GM19467 (cell line): ENCODE data around the gene RBFOX2.
"Not testable (repeated sequence)": the region's sequence is repeated elsewhere in the genome, so short reads cannot be mapped to it uniquely, and the experiment has no call there.

Source experiments
- ATAC-seq: cut with Tn5 transposase; IDR thresholded peaks from one replicate; pipeline ENCODE4 v1.9.1; 2021; ENCODE audit warnings: mild to moderate bottlenecking, moderate library complexity; ENCODE audit not compliant: unreplicated experiment

The RBFOX2 gene

DNA sequence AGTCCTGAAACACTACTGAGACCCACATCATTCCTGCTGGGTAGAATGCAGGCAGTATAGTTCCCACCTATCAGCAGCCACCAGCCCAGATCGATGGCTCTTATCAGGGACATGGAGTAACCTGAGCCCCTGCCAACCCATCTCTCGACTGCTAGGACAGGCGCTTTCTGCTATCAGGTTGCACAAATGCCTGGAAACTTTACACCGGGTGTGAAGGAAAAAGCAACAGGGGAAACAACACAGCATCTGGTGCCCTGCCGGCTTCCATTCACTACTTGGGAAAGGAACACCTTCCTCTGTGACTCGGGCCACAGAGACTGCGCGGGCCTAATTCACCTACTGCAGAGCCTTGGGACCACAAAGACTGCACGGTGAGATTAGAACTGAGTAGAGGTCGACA, 18.5 kb downstream of the RBFOX2 start:
- no peak for ATAC-seq

- no peak for ATAC-seq
Measured at GRCh38 chr22:36009085-36009484, 19.5 kb downstream of the RBFOX2 start.

GRCh38 chr22:36008565-36008964, 20.1 kb downstream of the RBFOX2 start:
- ATAC-seq = no peak

- ATAC-seq = no peak
Measured at GRCh38 chr22:36008131-36008530, 20.5 kb downstream of the RBFOX2 start.

DNA sequence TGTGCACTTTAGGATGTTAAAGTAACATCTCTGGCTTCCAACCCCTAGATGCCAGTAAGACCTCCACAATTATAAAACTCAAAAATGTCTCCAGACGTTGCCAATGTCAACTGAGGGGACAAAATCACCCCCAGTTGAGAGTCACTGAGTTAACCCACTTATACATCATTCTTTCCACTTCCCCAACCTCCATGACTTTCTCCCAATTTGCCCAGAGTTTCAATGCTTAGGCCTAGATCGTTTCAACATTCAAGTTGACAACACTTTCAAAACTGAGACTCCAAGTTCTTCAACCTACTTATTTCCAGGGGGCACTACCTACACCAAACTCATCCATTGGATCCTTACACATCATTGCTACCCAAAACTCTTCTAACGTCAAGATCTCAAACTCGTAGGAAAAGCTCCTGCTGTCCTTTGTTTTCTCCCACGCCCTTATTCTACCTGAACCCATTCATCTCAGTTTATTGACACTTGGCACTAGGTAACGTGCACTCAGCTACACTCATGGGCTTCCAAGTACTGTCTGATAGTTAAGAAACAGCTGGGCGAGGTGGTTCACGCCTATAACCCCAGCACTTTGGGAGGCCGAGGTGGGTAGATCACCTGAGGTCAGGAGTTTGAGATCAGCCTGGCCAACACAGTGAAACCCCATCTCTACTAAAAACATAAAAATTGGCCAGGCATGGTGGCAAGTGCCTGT, 24.5 kb downstream of the RBFOX2 start:
- ATAC-seq = no peak

DNA sequence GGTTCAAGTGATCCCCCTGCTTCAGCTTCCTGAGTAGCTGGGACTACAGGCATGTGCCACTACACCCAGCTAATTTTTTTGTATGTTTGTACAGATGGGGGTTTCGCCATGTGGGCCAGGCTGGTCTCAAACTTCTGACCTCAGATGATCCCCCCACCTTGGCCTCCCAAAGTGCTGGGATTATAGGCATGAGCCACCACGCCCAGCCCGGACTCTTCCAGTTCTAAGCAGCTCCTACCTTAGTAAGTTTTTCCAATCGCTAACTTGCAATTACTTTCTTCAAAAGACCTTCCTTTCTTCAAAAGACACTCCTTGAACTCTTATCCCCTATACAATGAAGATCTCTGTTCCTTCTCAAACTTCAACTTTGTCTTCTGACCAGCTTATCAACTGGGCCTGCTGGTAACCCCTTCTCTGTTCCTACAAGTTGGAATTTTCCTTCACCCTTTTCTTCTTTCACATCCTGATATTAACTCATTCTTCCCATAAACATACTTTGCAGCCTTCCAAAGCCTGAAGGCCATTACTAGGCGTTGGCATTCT, 25.8 kb downstream of the RBFOX2 start:
- ATAC-seq = no peak

GRCh38 chr22:36002084-36002483, 26.5 kb downstream of the RBFOX2 start:
- ATAC-seq = no peak

DNA sequence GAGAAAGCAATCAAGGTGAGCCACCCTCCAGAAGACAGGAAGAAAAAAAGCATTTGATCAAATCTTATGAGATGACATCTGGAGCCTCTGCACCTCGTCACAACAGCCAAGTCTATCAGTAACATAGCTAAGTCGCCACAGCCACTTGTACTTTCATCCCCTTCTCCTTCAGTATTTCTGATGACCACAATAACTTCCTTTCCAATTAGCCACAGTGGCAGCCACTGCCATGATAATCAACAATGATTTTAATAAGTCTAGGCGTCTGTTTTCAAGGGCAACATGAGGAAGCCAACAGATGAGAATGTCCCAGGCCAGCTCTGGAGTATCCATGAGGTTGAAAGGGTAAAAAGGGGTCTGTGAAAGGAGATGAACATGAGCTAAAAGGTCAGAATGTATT, 29.9 kb downstream of the RBFOX2 start:
- ATAC-seq = no peak

- ATAC-seq = no peak
Measured at GRCh38 chr22:35997438-35997837, 31.2 kb downstream of the RBFOX2 start.

GRCh38 chr22:35996596-35996995, 32.0 kb downstream of the RBFOX2 start:
- no peak for ATAC-seq

DNA sequence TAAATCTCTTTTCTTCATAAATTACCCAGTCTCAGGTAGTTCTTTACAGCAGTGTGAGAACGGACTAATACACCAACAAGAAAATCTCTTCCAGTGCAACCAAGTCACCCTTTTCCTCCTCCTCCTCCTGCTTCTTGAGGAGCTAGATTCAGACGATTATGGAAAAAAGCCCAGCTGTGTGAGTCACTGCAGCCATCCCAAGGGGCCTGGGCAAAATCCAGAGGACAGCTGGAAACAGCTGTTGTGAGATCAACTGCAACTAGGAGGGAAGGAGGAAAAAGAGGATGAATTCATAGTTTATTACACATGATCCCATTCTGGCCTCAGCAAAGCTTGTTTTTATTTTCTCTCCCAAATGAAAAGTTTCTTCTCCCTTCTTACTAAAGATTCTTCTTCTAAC, 32.9 kb downstream of the RBFOX2 start:
- ATAC-seq = no peak

GRCh38 chr22:35995348-35995747, 33.3 kb downstream of the RBFOX2 start:
- no peak for ATAC-seq

GRCh38 chr22:35993727-35994126, 34.9 kb downstream of the RBFOX2 start:
- not testable (repeated sequence) for ATAC-seq

- ATAC-seq = no peak
Measured at GRCh38 chr22:35993048-35993714, 35.4 kb downstream of the RBFOX2 start.

DNA sequence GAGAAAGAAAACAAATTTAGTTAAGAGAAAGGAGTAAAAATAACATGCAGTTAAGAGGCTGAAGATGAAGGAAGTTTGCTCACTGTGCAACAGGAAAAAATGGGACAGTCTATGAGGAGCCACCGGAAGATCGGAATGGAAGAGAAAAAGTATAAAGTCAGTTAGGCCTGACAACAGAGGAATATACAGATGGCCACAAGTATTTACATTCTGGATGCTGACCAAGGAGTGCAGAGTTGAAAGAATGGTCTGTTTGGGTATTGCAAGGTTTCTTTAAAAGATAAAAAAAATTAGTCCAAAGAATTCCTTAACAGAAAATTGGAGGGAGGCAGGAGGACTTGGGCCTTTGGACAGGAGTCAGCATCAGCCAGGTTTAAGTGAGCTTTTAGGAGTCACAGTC, 37.5 kb downstream of the RBFOX2 start:
- ATAC-seq = no peak

- no peak for ATAC-seq
Measured at GRCh38 chr22:35988030-35988429, 40.6 kb downstream of the RBFOX2 start.

- ATAC-seq = no peak
Measured at GRCh38 chr22:35987487-35987886, 41.1 kb downstream of the RBFOX2 start.

DNA sequence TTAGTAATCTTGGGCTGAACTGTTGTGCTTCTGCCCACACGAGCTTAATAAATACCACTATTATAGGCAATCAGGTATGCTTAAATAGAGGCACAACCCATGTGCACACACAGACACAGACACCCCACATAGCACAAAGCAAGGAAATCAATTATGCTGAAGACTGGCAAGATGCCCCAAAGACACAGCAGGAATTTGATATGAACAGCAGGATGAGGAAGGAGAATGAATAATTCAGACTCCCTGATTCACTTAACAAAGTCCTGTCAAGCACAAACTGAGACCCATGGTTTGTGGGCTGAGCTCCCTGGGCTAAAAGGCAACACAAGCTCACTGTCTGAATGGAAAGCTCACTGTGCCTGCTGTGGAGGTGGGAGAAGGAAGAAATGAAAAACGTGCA, 42.5 kb downstream of the RBFOX2 start:
- ATAC-seq = no peak

- no peak for ATAC-seq
Measured at GRCh38 chr22:35985371-35985770, 43.3 kb downstream of the RBFOX2 start.

- ATAC-seq = no peak
Measured at GRCh38 chr22:35984183-35985175, 44.1 kb downstream of the RBFOX2 start.

GRCh38 chr22:35981900-35982299, 46.7 kb downstream of the RBFOX2 start:
- no peak for ATAC-seq
